Dedifferentiated amniotic fluid mesenchymal stem cell (primary cell): ENCODE data around the gene GDE1.
"Not testable (repeated sequence)": the region's sequence is repeated elsewhere in the genome, so short reads cannot be mapped to it uniquely, and the experiment has no call there.

ENCODE experiments used
- DNase-seq: peaks from one replicate; pipeline ENCODE4 v3.0.0-alpha.2; 2016; ENCODE audit errors: extremely low spot score

The GDE1 gene, protein sequence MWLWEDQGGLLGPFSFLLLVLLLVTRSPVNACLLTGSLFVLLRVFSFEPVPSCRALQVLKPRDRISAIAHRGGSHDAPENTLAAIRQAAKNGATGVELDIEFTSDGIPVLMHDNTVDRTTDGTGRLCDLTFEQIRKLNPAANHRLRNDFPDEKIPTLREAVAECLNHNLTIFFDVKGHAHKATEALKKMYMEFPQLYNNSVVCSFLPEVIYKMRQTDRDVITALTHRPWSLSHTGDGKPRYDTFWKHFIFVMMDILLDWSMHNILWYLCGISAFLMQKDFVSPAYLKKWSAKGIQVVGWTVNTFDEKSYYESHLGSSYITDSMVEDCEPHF

DNA sequence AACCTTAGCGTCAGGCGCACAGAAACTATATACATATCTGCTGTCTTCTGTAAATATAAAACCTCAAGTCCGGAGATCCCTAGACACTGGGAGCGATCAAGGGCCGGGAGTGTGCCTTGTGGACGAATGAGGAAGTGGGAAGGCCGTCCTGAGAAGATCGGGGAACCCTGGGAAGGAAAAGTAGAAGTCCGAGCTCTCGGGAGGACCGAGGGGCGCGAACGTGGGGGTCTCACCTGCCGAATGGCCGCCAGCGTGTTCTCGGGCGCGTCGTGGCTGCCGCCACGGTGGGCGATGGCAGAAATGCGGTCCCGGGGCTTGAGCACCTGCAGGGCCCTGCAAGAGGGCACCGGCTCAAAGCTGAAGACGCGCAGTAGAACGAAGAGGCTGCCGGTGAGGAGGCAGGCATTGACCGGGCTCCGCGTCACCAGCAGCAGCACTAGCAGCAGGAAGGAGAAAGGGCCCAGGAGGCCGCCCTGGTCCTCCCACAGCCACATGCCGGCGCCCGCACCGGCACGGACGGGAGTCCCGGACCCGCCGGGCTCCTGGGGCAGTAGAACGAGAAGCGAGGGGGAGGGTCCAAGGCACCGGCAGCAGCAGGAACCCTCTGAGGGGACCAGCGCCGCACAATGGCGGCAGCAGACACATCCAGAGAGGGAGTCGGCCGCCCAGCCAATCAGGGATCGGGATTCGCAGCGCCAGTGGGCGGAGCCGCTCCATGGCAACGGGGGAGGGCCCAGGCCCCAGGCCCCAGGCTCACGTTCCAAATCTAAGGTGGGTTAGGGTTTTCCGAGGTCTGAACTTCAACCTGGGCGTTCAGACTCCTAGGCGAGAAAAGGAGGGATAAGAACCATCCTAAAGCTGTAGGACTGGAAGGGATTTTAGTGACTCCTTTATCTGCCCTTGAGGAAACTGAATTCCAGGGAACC, at the start of gene GDE1:
GDE1 (minus strand) TSS at position 628 of the 926 bp plus-strand sequence; CDS start at position 494, 134 bp downstream.
- DNase-seq, result peak; percentile 88

DNA sequence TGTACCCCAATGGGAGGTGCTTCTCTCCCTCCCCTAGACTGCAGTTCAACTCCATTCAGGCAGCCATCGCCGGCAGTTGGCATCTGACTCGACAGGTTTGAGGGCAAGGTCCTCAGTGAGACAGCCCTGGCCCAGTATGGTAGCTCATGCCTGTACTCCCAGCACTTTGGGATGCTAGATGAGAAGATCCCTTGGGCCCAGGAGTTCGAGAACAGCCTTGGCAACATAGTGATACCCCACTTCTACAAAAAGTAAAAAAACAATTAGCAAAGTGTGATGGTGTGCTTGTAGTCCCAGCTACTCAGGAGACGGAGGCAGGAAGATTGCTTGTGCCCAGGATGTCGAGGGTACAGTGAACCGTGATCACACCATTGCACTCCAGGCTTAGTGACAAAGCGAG, 45.7 kb upstream of the GDE1 start:
- DNase-seq, result no peak

DNA sequence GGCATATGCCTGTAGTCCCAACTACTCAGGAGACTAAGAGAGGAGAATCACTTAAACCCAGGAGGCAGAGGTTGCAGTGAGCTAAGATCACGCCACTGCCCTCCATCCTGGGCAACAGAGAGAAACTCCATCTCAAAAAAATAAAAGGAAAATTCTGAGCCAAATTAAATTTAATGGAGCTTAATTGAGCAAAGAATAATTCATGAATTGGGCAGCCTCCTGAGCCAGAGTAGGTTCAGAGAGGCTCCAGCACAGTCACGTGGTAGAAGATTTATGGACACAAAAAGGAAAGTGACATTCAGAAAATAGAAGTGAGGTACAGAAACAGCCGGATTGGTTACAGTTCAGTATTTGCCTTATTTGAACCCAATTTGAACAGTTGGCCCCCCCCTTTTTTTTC, 44.5 kb upstream of the GDE1 start:
- DNase-seq, result no peak

DNA sequence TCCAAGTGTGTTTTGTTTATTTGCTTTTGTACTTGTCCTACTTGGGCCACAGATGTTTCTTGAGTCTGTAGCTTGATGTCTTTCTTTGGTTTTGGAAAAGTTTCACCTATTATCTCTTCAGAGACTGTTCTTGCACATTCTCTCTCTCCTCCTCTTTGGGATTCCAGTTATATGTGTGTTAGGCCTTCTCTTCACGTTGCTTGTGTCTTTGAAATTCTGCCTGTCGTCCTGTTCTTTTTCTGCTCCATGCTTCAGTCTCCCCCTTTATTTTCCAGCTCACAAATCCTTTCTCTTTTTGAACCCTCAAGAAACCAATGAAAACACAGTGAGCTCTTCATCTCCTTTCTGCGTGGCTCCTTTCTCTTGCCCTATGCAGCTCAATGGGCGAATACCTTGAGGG, 41.5 kb upstream of the GDE1 start:
- no peak for DNase-seq

DNA sequence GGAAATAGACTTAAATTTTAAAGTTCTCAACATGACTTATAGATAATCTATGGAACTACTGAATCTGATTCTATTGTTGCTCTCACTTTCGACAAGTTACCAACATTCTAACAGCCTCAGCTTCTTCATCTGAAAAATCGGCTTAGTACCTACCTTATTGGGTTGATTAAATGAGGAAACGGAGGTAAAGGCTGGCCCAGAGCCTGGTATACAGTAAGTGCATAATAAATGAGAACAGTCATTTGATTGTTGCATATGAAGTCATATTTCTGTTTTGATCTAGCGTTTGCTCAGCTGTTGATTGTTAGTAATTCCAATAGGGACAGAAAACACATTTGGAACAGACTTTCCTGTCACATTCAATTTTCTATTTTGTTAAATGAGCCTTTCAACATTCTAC, 38.2 kb upstream of the GDE1 start:
- DNase-seq, result no peak

DNA sequence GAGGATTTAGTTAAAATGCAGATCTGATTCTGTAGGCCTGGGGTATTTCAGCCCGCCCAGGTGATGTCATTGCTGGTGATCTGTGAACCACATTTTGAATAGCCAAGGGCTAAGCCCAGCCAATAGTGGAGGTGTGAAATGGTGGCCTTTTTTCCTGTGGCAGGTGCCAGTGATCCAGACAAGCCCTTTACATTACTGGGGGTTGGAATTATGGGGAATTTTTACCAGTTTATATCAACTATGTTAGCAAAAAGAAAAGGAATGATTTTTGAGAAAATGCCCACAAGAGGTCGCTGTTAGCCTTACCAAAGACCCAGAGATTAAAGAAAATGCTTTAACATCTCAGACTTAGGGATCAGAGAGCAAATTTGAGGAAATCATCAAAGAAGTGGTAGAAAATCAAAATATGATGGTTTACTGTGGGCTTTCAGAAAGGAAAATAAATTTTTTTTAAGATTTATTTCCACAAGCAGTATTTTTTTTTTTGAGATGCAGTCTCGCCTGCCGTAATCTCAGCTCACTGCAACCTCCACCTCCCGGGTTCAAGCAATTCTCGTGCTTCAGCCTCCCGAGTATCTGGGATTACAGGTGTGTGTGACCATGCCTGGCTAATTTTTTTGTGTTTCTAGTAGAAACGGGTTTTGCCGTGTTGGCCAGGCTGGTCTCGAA, 37.5 kb upstream of the GDE1 start:
- DNase-seq, result peak; percentile 62

DNA sequence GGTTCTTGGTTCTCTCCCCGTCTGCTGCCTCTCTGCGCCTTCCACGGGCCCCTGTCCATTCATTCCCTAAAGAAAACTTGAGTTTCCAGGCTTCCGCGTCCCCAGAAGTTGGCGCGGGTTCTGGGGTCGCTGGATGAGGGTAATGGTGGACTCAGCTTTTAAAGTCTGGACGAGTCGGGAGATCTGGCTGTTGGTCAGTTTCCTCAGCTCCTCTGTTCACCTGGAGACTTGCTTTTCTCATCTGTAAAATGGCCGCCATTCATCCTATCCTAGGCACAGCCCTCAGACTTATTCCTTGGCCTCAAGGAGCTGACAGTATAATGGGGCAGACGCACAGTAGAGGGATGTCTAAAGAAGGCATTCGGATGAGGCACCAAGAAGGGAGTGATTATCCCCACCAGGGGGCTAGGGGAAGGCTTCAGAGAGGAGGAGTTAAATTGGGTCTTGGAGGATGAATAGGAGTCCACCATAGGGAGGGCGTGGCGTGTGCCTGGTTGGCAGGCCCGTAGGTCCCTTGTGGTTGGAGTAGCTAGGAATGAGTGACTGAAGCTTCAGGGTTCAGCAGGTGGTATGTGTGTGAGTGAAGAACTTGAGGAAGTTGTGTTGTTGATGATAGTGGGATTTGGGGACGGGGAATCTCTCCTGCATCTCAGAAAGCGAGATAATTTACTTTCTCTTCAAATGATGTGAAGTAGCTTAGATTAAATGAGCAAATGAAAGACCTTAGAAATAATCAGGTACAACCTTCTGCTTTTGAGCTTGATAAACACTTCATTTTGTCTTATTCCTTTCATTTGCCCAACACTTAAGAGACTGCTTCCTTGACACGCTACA, 34.3 kb upstream of the GDE1 start:
- DNase-seq, result peak; percentile 19

DNA sequence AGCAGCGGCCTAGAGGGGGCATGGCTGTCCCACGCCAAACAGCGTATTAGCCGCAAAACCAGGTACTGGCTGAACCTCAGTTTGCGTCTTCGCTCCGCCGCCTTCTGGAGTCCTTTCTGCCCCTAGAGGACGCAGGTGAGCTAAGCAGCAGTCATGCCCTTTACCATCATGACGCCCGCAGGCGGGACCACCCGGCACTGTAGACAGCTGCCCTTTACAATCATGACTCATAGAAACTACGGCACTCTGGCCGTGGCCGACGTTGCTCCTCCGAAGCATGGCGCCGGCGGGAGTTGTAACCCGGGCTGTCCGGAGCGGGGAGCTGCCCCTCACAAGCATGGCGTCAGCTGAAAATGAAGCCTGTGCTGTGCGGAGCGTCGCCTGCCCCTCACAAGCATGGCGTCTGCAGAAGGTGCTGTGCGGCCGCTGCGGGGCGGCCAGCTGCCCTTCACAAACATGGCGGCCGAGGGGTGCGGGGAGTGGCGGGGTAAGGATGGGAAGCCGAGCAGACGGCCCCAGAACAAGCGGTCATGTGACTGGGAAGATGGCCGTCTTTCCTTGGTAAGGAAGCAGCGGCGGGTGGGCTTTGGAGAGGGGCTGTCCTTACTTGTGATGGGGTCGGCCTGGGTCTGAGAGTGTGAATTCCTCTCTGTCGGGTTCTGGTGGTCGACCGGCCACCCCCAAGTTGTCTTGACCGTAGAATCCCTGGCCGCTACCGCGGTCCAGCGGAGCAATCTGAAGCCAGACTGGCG, 33.5 kb upstream of the GDE1 start, which contains the start of gene VPS35L:
VPS35L (plus strand) TSS at position 518 of the 752 bp plus-strand sequence; CDS start at position 545, 27 bp downstream.
- DNase-seq, result peak; percentile 97

DNA sequence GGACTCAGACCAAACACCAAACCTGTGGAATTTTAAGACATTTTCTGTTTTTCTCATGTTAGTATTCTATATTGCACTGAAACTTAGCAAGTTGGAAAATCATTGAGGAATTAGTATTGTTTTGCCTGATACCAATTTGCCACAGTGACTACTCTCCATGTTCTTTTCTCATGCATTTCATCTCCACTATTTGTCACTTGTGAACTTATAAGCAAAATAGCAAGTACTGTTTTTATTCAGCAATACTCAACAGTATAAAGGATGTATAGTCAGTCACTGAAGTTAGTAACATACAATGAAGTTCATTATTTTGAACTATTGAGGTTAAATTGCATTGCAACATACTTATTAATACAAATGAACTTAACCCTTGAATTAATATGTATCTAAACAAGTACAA, 27.8 kb upstream of the GDE1 start:
- no peak for DNase-seq

DNA sequence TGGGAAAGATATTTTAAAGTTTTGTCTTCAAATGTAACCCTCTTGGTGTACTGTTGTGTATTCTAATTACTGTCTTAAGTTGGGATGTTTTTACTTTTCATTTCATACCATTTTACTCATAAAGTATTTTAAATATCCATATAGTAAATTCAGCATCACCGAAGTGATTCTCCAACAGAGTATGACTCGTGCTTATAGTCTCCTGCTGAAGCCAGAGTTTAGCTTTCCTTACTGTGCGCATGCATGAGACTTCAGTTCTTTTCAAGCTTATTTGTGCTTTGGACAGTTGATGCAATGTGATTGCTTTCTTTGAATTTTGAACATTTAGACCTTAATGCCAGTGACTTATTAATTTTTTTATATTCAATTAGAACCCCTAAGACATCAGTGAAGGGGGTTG, 26.2 kb upstream of the GDE1 start:
- no peak for DNase-seq

DNA sequence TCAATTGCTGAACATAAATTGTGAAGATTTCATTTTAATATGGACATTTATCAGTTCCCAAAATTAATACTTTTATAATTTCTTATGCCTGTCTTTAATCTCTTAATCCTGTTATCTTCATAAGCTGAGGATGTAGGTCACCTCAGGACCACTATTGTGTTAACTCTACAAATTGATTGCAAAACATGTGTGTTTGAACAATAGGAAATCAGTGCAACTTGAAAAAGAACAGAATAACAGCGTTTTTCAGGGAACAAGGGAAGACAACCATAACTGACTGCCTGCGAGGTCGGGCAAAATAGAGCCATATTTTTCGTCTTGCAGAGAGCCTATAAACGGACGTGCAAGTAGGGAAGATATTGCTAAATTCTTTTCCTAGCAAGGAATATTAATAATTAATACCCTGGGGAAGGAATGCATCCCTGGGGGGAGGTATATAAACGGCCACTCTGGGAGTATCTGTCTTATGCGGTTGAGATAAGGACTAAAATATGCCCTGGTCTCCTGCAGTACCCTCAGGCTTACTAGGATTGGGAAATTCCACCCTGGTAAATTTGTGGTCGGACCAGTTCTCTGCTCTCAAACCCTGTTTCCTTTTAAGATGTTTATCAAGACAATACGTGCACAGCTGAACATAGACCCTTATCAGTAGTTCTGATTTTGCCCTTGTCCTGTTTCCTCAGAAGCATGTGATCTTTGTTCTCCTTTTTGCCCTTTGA, 21.5 kb upstream of the GDE1 start:
- not testable (repeated sequence) for DNase-seq

DNA sequence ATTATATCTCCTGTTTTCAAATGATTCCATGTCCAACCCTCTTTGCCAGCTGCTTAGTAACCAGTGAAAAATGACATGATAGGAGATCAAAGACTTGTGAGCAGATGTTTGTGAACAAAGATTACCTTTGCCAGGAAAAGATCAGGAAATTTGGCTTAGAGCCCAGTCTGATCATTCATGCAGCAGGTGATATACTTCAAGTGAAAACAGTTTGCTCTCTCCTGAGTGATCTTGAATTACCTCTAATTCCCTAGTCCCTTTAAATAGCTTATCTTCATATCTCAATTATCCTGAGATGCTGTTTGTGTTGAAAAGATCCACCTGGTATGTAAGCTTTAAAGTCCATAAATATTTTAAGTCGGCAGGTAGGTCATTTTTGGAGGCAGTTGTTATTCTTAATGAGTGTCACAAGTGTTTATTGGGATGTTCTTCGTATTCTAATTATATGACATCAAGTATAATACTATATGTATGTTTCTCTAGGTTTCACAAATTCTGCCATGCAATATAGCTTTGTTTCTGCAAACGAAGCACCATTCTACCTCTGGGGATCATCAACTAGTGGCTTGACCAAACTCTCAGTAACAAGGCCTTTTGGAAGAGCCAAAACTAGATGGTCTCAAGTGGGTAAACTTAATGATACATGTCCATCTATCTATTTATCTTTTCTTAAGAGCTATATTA, 20.4 kb upstream of the GDE1 start:
- no peak for DNase-seq

DNA sequence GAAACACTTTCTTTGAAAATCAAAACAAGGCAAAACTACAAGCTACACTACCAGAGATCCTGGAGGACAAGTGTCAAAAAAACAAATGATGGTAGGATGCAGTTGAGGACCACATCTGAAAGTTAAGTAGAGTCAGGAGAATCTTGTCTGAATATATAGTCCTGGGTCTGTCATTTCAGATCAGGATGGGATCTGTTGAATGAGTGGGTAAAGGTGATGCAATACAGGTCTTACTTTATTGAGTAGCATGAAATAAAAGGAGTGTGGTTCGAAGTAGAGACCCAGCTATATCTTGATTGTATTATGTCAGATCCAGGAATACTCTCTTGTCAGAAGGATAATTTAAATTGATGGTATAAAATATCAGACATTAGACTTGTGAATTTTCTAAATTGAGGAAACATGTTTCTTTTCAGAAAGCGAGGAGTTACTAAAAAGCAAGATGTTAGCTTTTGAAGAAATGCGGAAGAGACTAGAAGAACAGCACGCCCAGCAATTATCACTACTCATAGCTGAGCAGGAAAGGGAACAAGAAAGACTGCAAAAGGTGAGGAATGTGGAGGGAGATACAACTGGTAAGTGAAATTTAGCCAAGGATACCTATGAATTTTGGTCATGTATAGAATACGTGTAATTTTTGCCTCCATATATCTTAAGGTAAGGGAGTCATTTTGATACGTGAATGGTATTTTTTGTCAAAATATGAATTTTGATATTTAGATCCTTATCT, 18.5 kb upstream of the GDE1 start:
- DNase-seq, result no peak

DNA sequence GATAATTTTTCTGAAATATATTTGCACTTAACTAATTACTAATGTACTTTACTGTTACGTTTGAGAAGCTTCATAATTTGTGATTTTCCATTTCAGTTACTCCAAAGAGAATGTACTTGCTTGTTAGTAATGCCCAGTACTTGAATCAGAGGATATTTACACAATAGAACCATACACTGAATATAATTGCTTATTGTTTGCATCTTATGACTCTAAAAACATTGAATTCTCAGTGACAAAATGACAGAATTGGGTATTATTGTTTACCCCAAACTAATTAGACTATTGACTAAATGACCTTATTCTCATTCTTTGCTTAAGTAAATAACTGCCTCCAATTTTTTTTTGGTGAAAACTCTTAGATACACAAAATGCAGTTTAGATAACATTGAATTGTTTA, 10.7 kb upstream of the GDE1 start:
- no peak for DNase-seq

DNA sequence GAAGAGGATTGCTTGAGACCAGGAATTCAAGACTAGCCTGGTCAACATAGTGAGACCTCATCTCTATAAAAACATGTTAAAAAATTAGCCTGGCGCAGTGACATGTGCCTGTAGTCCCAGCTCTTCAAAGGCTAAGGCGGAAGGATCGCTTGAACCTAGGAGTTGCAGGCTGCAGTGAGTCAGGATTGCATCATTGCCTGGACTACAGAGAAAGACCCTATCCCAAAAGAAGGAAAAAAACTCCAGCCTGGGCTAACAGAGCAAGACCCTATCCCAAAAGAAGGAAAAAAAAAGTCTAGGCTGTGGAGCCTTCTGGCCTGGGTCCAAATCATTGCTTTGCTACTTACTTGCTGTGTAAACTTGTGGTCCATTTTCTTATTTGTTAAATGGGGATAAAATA, 6.8 kb upstream of the GDE1 start:
- DNase-seq, result no peak

DNA sequence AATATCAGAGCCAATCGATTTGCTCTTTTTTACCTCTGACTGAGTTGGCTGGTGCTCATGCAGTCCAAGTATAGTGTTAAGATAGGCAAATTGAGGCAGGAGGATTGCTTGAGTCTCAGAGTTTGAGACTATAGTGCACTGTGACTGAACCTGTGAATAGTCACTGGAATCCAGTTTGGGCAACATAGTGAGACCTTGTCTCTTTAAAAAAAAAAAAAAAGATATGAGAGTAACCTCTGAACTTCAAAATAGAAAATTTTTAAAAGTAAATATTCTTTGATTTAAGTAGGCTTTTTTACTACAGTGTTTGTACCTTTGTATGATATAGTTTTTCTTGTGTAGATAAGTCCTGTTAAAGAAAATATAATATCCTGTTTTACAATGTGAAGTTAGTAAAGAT, 5.3 kb upstream of the GDE1 start:
- DNase-seq, result no peak

DNA sequence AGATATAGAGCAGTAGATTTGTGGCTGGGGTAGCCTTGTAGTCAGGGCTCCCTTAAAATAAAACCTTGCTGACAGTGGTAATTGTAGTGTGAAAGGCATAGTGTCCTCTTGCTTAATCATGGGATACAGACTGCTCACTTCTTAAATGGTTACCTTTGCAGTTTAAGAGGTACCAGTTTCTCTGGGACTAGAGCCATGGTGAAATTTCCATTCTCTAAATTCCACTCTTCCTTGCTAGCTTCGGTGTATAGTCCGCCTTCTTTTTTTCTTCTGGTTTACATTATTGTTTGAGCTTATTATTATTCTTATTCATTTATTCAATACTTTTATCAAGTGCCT, 3.5 kb upstream of the GDE1 start:
- DNase-seq, result no peak

DNA sequence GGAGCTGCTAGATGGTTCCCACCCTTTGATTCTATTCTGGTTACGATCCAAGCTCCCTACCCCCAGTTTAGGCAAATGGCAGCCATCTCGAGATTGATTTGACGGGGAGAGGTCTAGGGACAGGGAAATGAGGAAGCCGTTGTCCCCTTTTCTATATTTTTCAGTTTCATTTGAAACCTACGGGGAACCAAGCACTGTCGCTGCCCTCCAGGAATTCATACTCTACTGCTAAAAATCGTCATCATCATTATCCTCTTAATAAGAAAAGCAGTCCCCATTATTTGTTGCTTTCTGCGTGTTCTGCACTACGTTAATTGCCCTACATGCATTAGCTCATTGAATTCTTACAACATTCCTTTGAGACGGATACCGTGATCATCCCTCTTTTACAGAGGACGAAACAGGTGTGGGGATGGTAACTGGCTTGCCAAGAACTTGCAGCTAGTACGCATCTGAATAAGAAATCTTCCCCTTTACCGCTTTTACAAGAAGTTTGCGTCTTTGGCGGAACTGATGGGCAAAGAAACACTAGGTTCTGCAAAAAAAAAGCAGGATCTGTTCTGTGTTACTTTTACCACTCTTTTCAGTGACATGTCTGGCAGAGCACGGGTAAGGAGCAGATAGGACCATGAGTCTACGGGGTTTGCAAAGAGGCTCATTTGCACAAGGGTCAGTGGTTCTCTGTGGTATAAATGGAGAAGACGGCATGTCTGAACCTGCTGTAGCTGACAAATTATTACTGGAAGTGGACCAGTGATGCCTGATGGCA, 2.9 kb upstream of the GDE1 start:
- no peak for DNase-seq
